IMR-90 (cell line): ENCODE measurements around the gene MAZ. TPM values are rescaled to one million over a fixed set of nuclear protein-coding genes. Genes with fewer than 3 reads are reported as not detected.

Experiments
- ATAC-seq: fragments of 200-7000 bp; cut with Tn5 transposase; 2 replicates; pipeline ENCODE4 v1.9.1; 2020; ENCODE audit warnings: low read depth, mild to moderate bottlenecking, moderate library complexity
- BruUV-seq: library from RNA; stranded (reverse); fragments of 400-500 nt; replicated peaks from 2 replicates; lab custom pipeline; 2021; lab: Mats Ljungman, UMichigan
- CTCF ChIA-PET: fragments of 300-600 bp; formaldehyde crosslinking; extraction: SDS; loops from one replicate; lab custom pipeline; 2021; ENCODE audit warnings: antibody characterized with exemption; lab: Yijun Ruan, JAX
- POLR2A ChIA-PET: fragments of 300-600 bp; sonication (Branson Sonifier 250); formaldehyde crosslinking; loops from one replicate; lab custom pipeline; 2022; ENCODE audit warnings: antibody characterized with exemption; ENCODE audit not compliant: unreplicated experiment; lab: Charles Lee
- DNase-seq: peaks from one replicate; pipeline ENCODE4 v3.0.0; 2013
- H2AFZ ChIP-seq: replicated peaks from 2 replicates; pipeline ENCODE3; 2013; ENCODE audit warnings: low read length, mild to moderate bottlenecking; ENCODE audit not compliant: poor library complexity
- H2AK5ac ChIP-seq: 2 replicates; pipeline ENCODE4 v1.6.1; 2013; ENCODE audit warnings: low read depth, low read length, inconsistent platforms
- H2AK9ac ChIP-seq: replicated peaks from 2 replicates; pipeline ENCODE3; 2013; ENCODE audit warnings: mild to moderate bottlenecking, low read depth, low read length, moderate library complexity; ENCODE audit not compliant: poor library complexity
- H2BK120ac ChIP-seq: 2 replicates; pipeline ENCODE4 v1.6.1; 2013; ENCODE audit warnings: low read depth, low read length, inconsistent platforms
- H2BK15ac ChIP-seq: 3 replicates; pipeline ENCODE4 v1.6.1; 2013; ENCODE audit warnings: low read depth, low read length, inconsistent platforms
- H2BK20ac ChIP-seq: 2 replicates; pipeline ENCODE4 v1.6.1; 2013; ENCODE audit warnings: low read depth, mild to moderate bottlenecking, inconsistent platforms, low read length, moderate library complexity
- H2BK5ac ChIP-seq: 2 replicates; pipeline ENCODE4 v1.6.1; 2013; ENCODE audit warnings: mild to moderate bottlenecking, low read depth, low read length, inconsistent platforms; ENCODE audit not compliant: poor library complexity, severe bottlenecking
- H3K14ac ChIP-seq: replicated peaks from 2 replicates; pipeline ENCODE4 v1.6.1; 2013; ENCODE audit warnings: low read depth, low read length, inconsistent platforms
- H3K18ac ChIP-seq: 2 replicates; pipeline ENCODE4 v1.6.1; 2013; ENCODE audit warnings: low read depth, low read length, control low read depth
- H3K23ac ChIP-seq: 2 replicates; pipeline ENCODE4 v1.6.1; 2013; ENCODE audit warnings: low read depth, low read length, inconsistent platforms
- H3K27ac ChIP-seq: 2 replicates; pipeline ENCODE4 v1.5.1; 2013; ENCODE audit warnings: mild to moderate bottlenecking, control low read depth, low read length; ENCODE audit not compliant: insufficient read depth
- H3K27me3 ChIP-seq: 2 replicates; pipeline ENCODE4 v1.6.1; 2013; ENCODE audit warnings: low read length; ENCODE audit not compliant: control insufficient read depth, insufficient read depth
- H3K36me3 ChIP-seq: 2 replicates; pipeline ENCODE4 v1.6.1; 2013; ENCODE audit warnings: low read length, mixed read lengths; ENCODE audit not compliant: control insufficient read depth, insufficient read depth
- H3K4ac ChIP-seq: 2 replicates; pipeline ENCODE4 v1.6.1; 2013; ENCODE audit warnings: low read depth, low read length, inconsistent platforms
- H3K4me1 ChIP-seq: 2 replicates; pipeline ENCODE4 v1.6.1; 2013; ENCODE audit warnings: low read length, mixed read lengths; ENCODE audit not compliant: control insufficient read depth, insufficient read depth
- H3K4me2 ChIP-seq: 2 replicates; pipeline ENCODE4 v1.6.1; 2013; ENCODE audit warnings: low read depth, mild to moderate bottlenecking, control low read depth, low read length, moderate library complexity
- H3K4me3 ChIP-seq: 2 replicates; pipeline ENCODE4 v1.5.1; 2013; ENCODE audit warnings: low read depth, mild to moderate bottlenecking, control low read depth, low read length, moderate library complexity; ENCODE audit not compliant: insufficient read depth
- H3K56ac ChIP-seq: 2 replicates; pipeline ENCODE4 v1.6.1; 2013; ENCODE audit warnings: low read length, inconsistent platforms; ENCODE audit not compliant: insufficient read depth; ENCODE audit errors: extremely low read depth
- H3K79me1 ChIP-seq, 2 experiments: 2 replicates each; pipeline ENCODE4 v1.6.1; 2013; ENCODE audit warnings: low read length in 2 of 2, inconsistent platforms in 1 of 2, low read depth in 1 of 2
- H3K9ac ChIP-seq: 2 replicates; pipeline ENCODE4 v1.6.1; 2013; ENCODE audit warnings: low read depth, low read length, control low read depth
- H3K9me1 ChIP-seq: 2 replicates; pipeline ENCODE4 v1.6.1; 2013; ENCODE audit warnings: low read length, inconsistent platforms; ENCODE audit not compliant: insufficient read depth
- H3K9me3 ChIP-seq: 2 replicates; pipeline ENCODE4 v1.6.1; 2013; ENCODE audit warnings: low read length; ENCODE audit not compliant: control insufficient read depth, insufficient read depth
- H4K20me1 ChIP-seq: 2 replicates; pipeline ENCODE4 v1.6.1; 2013; ENCODE audit warnings: low read length, inconsistent platforms; ENCODE audit not compliant: insufficient read depth
- H4K5ac ChIP-seq: 2 replicates; pipeline ENCODE4 v1.6.1; 2013; ENCODE audit warnings: mild to moderate bottlenecking, low read depth, low read length, control low read depth
- H4K8ac ChIP-seq, 2 experiments: 2 replicates each; pipeline ENCODE4 v1.6.1; 2013; ENCODE audit warnings: low read depth in 2 of 2, low read length in 2 of 2, control low read depth in 1 of 2, inconsistent platforms in 1 of 2
- H4K91ac ChIP-seq: 2 replicates; pipeline ENCODE4 v1.6.1; 2013; ENCODE audit warnings: low read depth, low read length, inconsistent platforms; ENCODE audit not compliant: insufficient read depth
- BHLHE40 ChIP-seq: fragments of 150-350 bp; IDR thresholded peaks from 2 replicates; pipeline ENCODE4 v1.6.1; 2016; ENCODE audit warnings: mild to moderate bottlenecking, low read depth, low read length
- CEBPB ChIP-seq: IDR thresholded peaks from 2 replicates; pipeline ENCODE4 v1.6.1; 2012; ENCODE audit warnings: low read depth, low read length, improper control_type of control experiment
- CHD1 ChIP-seq: IDR thresholded peaks from 2 replicates; pipeline ENCODE4 v1.6.1; 2012; ENCODE audit warnings: low read depth, low read length, improper control_type of control experiment
- CTCF ChIP-seq: conservative IDR thresholded peaks from 2 replicates; pipeline ENCODE4 v1.5.1; 2012; ENCODE audit warnings: mild to moderate bottlenecking, low read depth, low read length, improper control_type of control experiment
- ELK1 ChIP-seq: fragments of 150-350 bp; IDR thresholded peaks from 2 replicates; pipeline ENCODE4 v1.6.1; 2016; ENCODE audit warnings: low read depth, mild to moderate bottlenecking, low read length, moderate library complexity, borderline replicate concordance
- FOS ChIP-seq: fragments of 150-350 bp; IDR thresholded peaks from 2 replicates; pipeline ENCODE4 v1.6.1; 2016; ENCODE audit warnings: low read depth, low read length
- MAFK ChIP-seq: IDR thresholded peaks from 2 replicates; pipeline ENCODE4 v1.6.1; 2012; ENCODE audit warnings: low read depth, low read length, improper control_type of control experiment
- MAZ ChIP-seq: IDR thresholded peaks from 2 replicates; pipeline ENCODE4 v1.6.1; 2012; ENCODE audit warnings: low read depth, mild to moderate bottlenecking, low read length, improper control_type of control experiment, moderate library complexity, borderline replicate concordance
- MXI1 ChIP-seq: IDR thresholded peaks from 2 replicates; pipeline ENCODE4 v1.6.1; 2012; ENCODE audit warnings: low read depth, mild to moderate bottlenecking, low read length, moderate library complexity, borderline replicate concordance
- NFE2L2 ChIP-seq: fragments of 150-350 bp; IDR thresholded peaks from 2 replicates; pipeline ENCODE4 v1.6.1; 2016; ENCODE audit warnings: low read depth, mild to moderate bottlenecking, low read length
- POLR2A ChIP-seq: IDR thresholded peaks from 2 replicates; pipeline ENCODE4 v1.6.1; 2012; ENCODE audit warnings: mild to moderate bottlenecking, low read depth, low read length
- RAD21 ChIP-seq: IDR thresholded peaks from 2 replicates; pipeline ENCODE4 v1.6.1; 2012; ENCODE audit warnings: low read length, improper control_type of control experiment
- RCOR1 ChIP-seq: IDR thresholded peaks from 2 replicates; pipeline ENCODE4 v1.6.1; 2012; ENCODE audit warnings: mild to moderate bottlenecking, low read length, improper control_type of control experiment; ENCODE audit not compliant: insufficient replicate concordance
- RFX5 ChIP-seq: IDR thresholded peaks from 2 replicates; pipeline ENCODE4 v1.8.0; 2012; ENCODE audit warnings: low read depth, mild to moderate bottlenecking, low read length, moderate library complexity
- SMC3 ChIP-seq: fragments of 150-350 bp; IDR thresholded peaks from 2 replicates; pipeline ENCODE4 v1.6.1; 2016; ENCODE audit warnings: low read depth, mild to moderate bottlenecking, antibody characterized with exemption, low read length, moderate library complexity
- WGBS, 2 experiments: methylation state at CpG; one replicate each; pipeline versions ENCODE4 v1.1.5 to v1.1.7; 2013; ENCODE audit warnings: missing lambda C conversion rate in 2 of 2; ENCODE audit not compliant: insufficient read length in 1 of 2; ENCODE audit errors: extremely low coverage in 2 of 2; 5-methylcytosine and 5-hydroxymethylcytosine counted together
- dilution Hi-C: fragments of 300-500 bp; cut with HindIII; formaldehyde crosslinking; loops from one replicate; pipeline ENCODE4 v1.14.3; 2018; ENCODE audit warnings: low sequenced_read_pairs; ENCODE audit not compliant: unreplicated experiment
- in situ Hi-C: fragments of 300-500 bp; cut with MboI; formaldehyde crosslinking; loops from 3 replicates; pipeline ENCODE4 v1.14.3; 2019; ENCODE audit warnings: low sequenced_read_pairs, inconsistent platforms, mixed read lengths
- intact Hi-C: fragments of 100-400 bp; cut with micrococcal nuclease; formaldehyde crosslinking; loops from 2 replicates; pipeline ENCODE4 v1.10.0; 2022
- polyA plus RNA-seq, 3 experiments: library from polyadenylated mRNA; depleted of rRNA; stranded (reverse); fragments of >200 nt; gene quantifications; 2 replicates each; pipeline ENCODE4 v1.2.3, GENCODE V29; 2012; ENCODE audit warnings: low replicate concordance in 1 of 3
- total RNA-seq: library from RNA; depleted of rRNA; stranded (reverse); fragments of >200 nt; gene quantifications from 2 replicates; pipeline ENCODE4 v1.2.3, GENCODE V29; 2012
- TF ChIP-seq, protein P1 (sequence below): fragments of 150-350 bp; IDR thresholded peaks from 2 replicates; pipeline ENCODE4 v1.6.1; 2017; ENCODE audit warnings: mild to moderate bottlenecking, antibody characterized with exemption, low read length, low read depth

MAZ gene
- total and polyA plus RNA-seq, 2 of the 4 experiments (the other 2 are of a cell fraction) = 113 to 138 TPM

GRCh38 chr16:29784157-29784556 lies 22.2 kb upstream of the MAZ start:
- BruUV-seq = no TSS peak
- no peak overlapping the region for H3K18ac ChIP-seq
- H4K20me1 ChIP-seq = no peaks in the 10 kb centered on the region
- no peak overlapping the region for H2BK5ac ChIP-seq
- H3K14ac ChIP-seq = no peak overlapping the region
- no peaks in the 10 kb centered on the region for H3K9me3 ChIP-seq
- no CpG with 5 or more reads among the region's 2 CpGs for WGBS, 2 experiments
- no peak for ATAC-seq
- no peak for DNase-seq
- H2BK15ac ChIP-seq = no peak overlapping the region
- H3K4me3 ChIP-seq = no peak overlapping the region
- H3K23ac ChIP-seq = no peak overlapping the region
- H3K27ac ChIP-seq = no peak overlapping the region
- H3K56ac ChIP-seq = no peak overlapping the region
- H3K36me3 ChIP-seq = no peaks in the 10 kb centered on the region
- no peak overlapping the region for H2AK9ac ChIP-seq
- no peaks in the 10 kb centered on the region for H3K79me1 ChIP-seq
- intact Hi-C loops (loop anchor here (10.0 kb wide), 1 partner anchor 49 kb away; no protein-coding TSS in a partner anchor), dilution Hi-C loops (no loop called here), in situ Hi-C loops (no loop called here)
- no peak overlapping the region for H3K9ac ChIP-seq
- no peak overlapping the region for H2AFZ ChIP-seq
- H4K8ac ChIP-seq = no peak overlapping the region
- ChIA-PET CTCF (no interaction called here), POLR2A (no interaction called here)
- H2BK120ac ChIP-seq = no peak overlapping the region
- no peak overlapping the region for H2BK20ac ChIP-seq
- no peak overlapping the region for H3K4ac ChIP-seq
- H4K5ac ChIP-seq = no peak overlapping the region
- peaks cover 25% of the 10 kb centered on the region for H3K27me3 ChIP-seq
- TF ChIP-seq MAFK (no peak), MXI1 (no peak), BHLHE40 (no peak), CHD1 (no peak), CEBPB (no peak), RCOR1 (no peak), RAD21 (no peak), RFX5 (no peak), ELK1 (no peak), POLR2A (no peak), FOS (no peak), CTCF (no peak), NFE2L2 (no peak), MAZ (no peak), SMC3 (no peak)
- TF ChIP-seq, protein P1, sequence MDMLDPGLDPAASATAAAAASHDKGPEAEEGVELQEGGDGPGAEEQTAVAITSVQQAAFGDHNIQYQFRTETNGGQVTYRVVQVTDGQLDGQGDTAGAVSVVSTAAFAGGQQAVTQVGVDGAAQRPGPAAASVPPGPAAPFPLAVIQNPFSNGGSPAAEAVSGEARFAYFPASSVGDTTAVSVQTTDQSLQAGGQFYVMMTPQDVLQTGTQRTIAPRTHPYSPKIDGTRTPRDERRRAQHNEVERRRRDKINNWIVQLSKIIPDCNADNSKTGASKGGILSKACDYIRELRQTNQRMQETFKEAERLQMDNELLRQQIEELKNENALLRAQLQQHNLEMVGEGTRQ = no peak
- 0 out of 2 replicates have a peak, but pooled peaks cover 2% of the 10 kb centered on the region for H3K4me1 ChIP-seq
- H3K4me2 ChIP-seq = no peak overlapping the region
- H4K91ac ChIP-seq = no peak overlapping the region
- no peak overlapping the region for H2AK5ac ChIP-seq
- no peaks in the 10 kb centered on the region for H3K9me1 ChIP-seq
